Cardiac septum (tissue), 1 donor: ENCODE results near the gene SPEG. TPM values are rescaled to one million over a fixed set of nuclear protein-coding genes. Genes with fewer than 3 reads are reported as not detected.

Experiments
- total RNA-seq: library from RNA; stranded (reverse); fragmentation: NEBNext Ultra II Directional; extraction: Animal tissue kit (Norgen Biotek cat#: 25700); gene quantifications from one replicate; pipeline ENCODE4 v1.2.1, GENCODE V29; 2021
- donor health status: DM: no; HTN: no; CAD: no.

SPEG gene
- total RNA-seq, 1 donor from 2014 or later: 199 TPM

Other genes with a start within 250 kb of the SPEG start
- gene ZFAND2B, start 228.1 kb upstream of the SPEG start, total RNA-seq: 23.9 TPM
- gene ABCB6, start 215.9 kb upstream of the SPEG start, total RNA-seq: 17.4 TPM
- 66.3 TPM for gene ATG9A, start 205.2 kb upstream of the SPEG start, total RNA-seq
- gene ANKZF1, start 205.0 kb upstream of the SPEG start, total RNA-seq: 22.4 TPM
- gene GLB1L, start 189.4 kb upstream of the SPEG start, total RNA-seq: 2.0 TPM
- gene STK16, start 189.4 kb upstream of the SPEG start, total RNA-seq: 16.3 TPM
- gene TUBA4B, start 181.6 kb upstream of the SPEG start, total RNA-seq: not detected
- gene TUBA4A, start 180.9 kb upstream of the SPEG start, total RNA-seq: 164 TPM
- 78.0 TPM for gene DNAJB2, start 155.5 kb upstream of the SPEG start, total RNA-seq
- gene PTPRN, start 125.4 kb upstream of the SPEG start, total RNA-seq: 0.97 TPM
- not detected for gene RESP18, start 102.1 kb upstream of the SPEG start, total RNA-seq
- 47.2 TPM for gene DNPEP, start 46.9 kb upstream of the SPEG start, total RNA-seq
- gene DES, start 16.5 kb upstream of the SPEG start, total RNA-seq: 21,230 TPM
- 22.6 TPM for gene GMPPA, start 64.0 kb downstream of the SPEG start, total RNA-seq
- 0.32 TPM for gene ASIC4, start 79.6 kb downstream of the SPEG start, total RNA-seq
- 120 TPM for gene CHPF, start 109.0 kb downstream of the SPEG start, total RNA-seq
- 1.8 TPM for gene TMEM198, start 109.2 kb downstream of the SPEG start, total RNA-seq
- 199 TPM for gene OBSL1, start 136.7 kb downstream of the SPEG start, total RNA-seq
- 0.59 TPM for gene INHA, start 137.5 kb downstream of the SPEG start, total RNA-seq
- 20.2 TPM for gene STK11IP, start 163.0 kb downstream of the SPEG start, total RNA-seq
- 396 TPM for gene SLC4A3, start 192.8 kb downstream of the SPEG start, total RNA-seq